COLO668 (cell line): ENCODE results near the gene RPTOR.

Source experiments
- DNase-seq: peaks from one replicate; lab custom pipeline; 2025; ENCODE audit not compliant: unreplicated experiment; lab: John Stamatoyannopoulos, UW

Gene RPTOR

GRCh38 chr17:80825471-80826345, 281.1 kb downstream of the RPTOR start:
- no peak for DNase-seq

- no peak for DNase-seq
Observed at GRCh38 chr17:80826346-80826954, 281.8 kb downstream of the RPTOR start.

GRCh38 chr17:80826955-80827645, 282.5 kb downstream of the RPTOR start:
- no peak for DNase-seq

- DNase-seq = no peak
Observed at GRCh38 chr17:80827646-80828643, 283.3 kb downstream of the RPTOR start.

GRCh38 chr17:80829166-80829813, 284.7 kb downstream of the RPTOR start:
- DNase-seq = no peak

- DNase-seq = no peak
Observed at GRCh38 chr17:80830020-80830780, 285.6 kb downstream of the RPTOR start.

- no peak for DNase-seq
Observed at GRCh38 chr17:80831491-80831890, 286.9 kb downstream of the RPTOR start.

- peak; percentile 30 for DNase-seq
Observed at GRCh38 chr17:80832266-80832676, 287.6 kb downstream of the RPTOR start.

- peak; percentile 85 for DNase-seq
Observed at GRCh38 chr17:80832888-80833583, 288.4 kb downstream of the RPTOR start.

GRCh38 chr17:80833952-80834892, 289.6 kb downstream of the RPTOR start:
- DNase-seq = no peak

- no peak for DNase-seq
Observed at GRCh38 chr17:80834893-80835275, 290.2 kb downstream of the RPTOR start.

GRCh38 chr17:80835816-80836657, 291.4 kb downstream of the RPTOR start:
- DNase-seq = no peak

GRCh38 chr17:80836658-80836965, 292.0 kb downstream of the RPTOR start:
- DNase-seq = no peak

GRCh38 chr17:80836971-80837481, 292.4 kb downstream of the RPTOR start:
- no peak for DNase-seq

- DNase-seq = no peak
Observed at GRCh38 chr17:80837711-80838110, 293.1 kb downstream of the RPTOR start.

GRCh38 chr17:80838311-80839025, 293.8 kb downstream of the RPTOR start:
- DNase-seq = no peak
